Naive thymus-derived CD8-positive, alpha-beta T cell (primary cell): ENCODE data around the gene TMCO2. TPM values are rescaled to one million over a fixed set of nuclear protein-coding genes. Genes with fewer than 3 reads are reported as not detected.

Source experiments
- ATAC-seq, 2 donors: fragments of 150-1000 bp; cut with Tn5 transposase in 1 of 2; sonication (Bioruptor Pico), chemical (Tn5 transposase) in 1 of 2; 1 replicate in 1 of 2; 2 replicates in 1 of 2; pipeline ENCODE4 v1.10.0; 2021; ENCODE audit warnings: mild to moderate bottlenecking in 2 of 2, moderate library complexity in 2 of 2
- POLR2A ChIA-PET: fragments of 350-600 bp; sonication (Branson Sonifier 250); formaldehyde crosslinking; loops from one replicate; lab custom pipeline; 2021; ENCODE audit warnings: antibody characterized with exemption; lab: Charles Lee
- DNase-seq, 10 donors: peaks; one replicate each; pipeline versions ENCODE4 v3.0.0 to v3.0.0-alpha.2; 2020 to 2022
- H3K27ac Mint-ChIP-seq, 10 donors: one replicate each; pipeline ENCODE4 v1.8.0; 2020 to 2022; ENCODE audit warnings: mild to moderate bottlenecking in 10 of 10, mixed read lengths in 10 of 10, moderate library complexity in 4 of 10, inconsistent platforms in 1 of 10
- H3K27me3 Mint-ChIP-seq, 5 donors: one replicate each; pipeline ENCODE4 v1.8.0; 2021 to 2022; ENCODE audit warnings: mixed read lengths in 5 of 5
- H3K36me3 Mint-ChIP-seq, 3 donors: one replicate each; pipeline ENCODE4 v1.8.0; 2020 to 2022; ENCODE audit warnings: mixed read lengths in 3 of 3, mild to moderate bottlenecking in 2 of 3, inconsistent platforms in 1 of 3
- H3K4me1 Mint-ChIP-seq, 4 donors: one replicate each; pipeline ENCODE4 v1.8.0; 2021 to 2022; ENCODE audit warnings: mixed read lengths in 4 of 4
- H3K4me3 Mint-ChIP-seq, 10 donors: one replicate each; pipeline ENCODE4 v1.8.0; 2020 to 2022; ENCODE audit warnings: mild to moderate bottlenecking in 10 of 10, mixed read lengths in 10 of 10, moderate library complexity in 6 of 10, inconsistent platforms in 1 of 10
- H3K9me3 Mint-ChIP-seq, 9 donors: one replicate each; pipeline ENCODE4 v1.8.0; 2020 to 2022; ENCODE audit warnings: mixed read lengths in 9 of 9, mild to moderate bottlenecking in 3 of 9, inconsistent platforms in 1 of 9, moderate library complexity in 1 of 9
- polyA plus RNA-seq, 3 donors: library from polyadenylated mRNA; unstranded; fragments of 300-500 nt; fragmentation: Illumina TruSeq; gene quantifications; one replicate each; pipeline ENCODE4 v1.2.3, GENCODE V29; 2021
- total RNA-seq, 8 experiments: library from RNA in 2 of 8; stranded (reverse) in 2 of 8; gene quantifications; one replicate each; pipeline ENCODE4 v1.2.3 and lab custom pipeline; 2021 to 2026

TMCO2 gene
- total and polyA plus RNA-seq, 5 experiments from 2014 or later = not detected

- Mint-ChIP-seq H3K4me3 (no peak overlapping the region), H3K36me3 (peaks cover 6 to 71% (median 33%) of the 10 kb centered on the region in 3 donors), H3K27ac (no peak overlapping the region), H3K4me1 (peaks cover 11 to 47% (median 28%) of the 10 kb centered on the region in 4 donors), H3K9me3 (no peaks in the 10 kb centered on the region), H3K27me3 (no peaks in the 10 kb centered on the region)
- no peak for DNase-seq
- ATAC-seq = no peak
- POLR2A ChIA-PET = no interaction called here
Measured at GRCh38 chr1:40264354-40264781, 16.6 kb downstream of the TMCO2 start.

DNA sequence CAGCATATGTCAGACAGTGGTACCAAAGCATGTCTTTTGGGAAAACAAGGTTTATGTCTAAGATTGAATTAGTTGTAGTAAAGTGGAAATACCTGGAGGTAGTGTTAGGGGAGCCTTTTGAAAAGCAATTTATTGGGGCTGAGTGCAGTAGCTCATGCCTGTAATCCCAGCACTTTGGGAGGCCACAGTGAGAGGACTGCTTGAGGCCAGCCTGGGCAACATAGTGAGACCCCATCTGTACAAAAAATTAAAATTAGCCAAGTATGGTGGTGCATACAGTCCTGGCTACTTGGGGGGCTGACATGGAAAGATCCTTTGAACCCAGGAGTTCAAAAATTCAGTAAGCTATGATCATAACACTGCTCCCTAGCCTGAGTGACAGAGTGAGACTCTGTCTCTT is 17.6 kb downstream of the TMCO2 start:
- no peak overlapping the region for H3K4me3 Mint-ChIP-seq
- ATAC-seq (no peak), DNase-seq (no peak)
- no peaks in the 10 kb centered on the region for H3K27me3 Mint-ChIP-seq
- no peaks in the 10 kb centered on the region for H3K9me3 Mint-ChIP-seq
- H3K4me1 Mint-ChIP-seq = peaks cover 7 to 39% (median 24%) of the 10 kb centered on the region in 4 donors
- H3K36me3 Mint-ChIP-seq = peaks cover 6 to 78% (median 38%) of the 10 kb centered on the region in 3 donors
- POLR2A ChIA-PET = no interaction called here
- peak overlapping the region in 1 of 10 donors; percentile 9 for H3K27ac Mint-ChIP-seq

DNA sequence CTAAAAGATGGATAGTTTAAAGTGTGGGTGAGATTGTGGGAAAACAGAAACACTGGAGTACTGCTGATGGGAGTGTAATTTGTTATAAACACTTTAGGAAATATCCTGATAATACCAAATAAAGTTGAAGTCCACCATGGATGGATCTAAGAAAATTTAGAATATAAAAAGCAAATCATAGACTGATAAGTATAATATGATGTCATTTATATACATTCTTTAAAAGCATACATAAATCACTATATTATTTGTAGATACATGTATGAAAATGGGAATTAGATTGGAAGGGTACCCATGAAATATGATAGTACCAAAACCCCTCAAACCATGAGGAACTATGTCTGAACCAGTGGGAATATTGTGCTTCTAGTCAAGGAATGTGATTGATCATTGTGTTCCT is 18.2 kb downstream of the TMCO2 start:
- H3K4me1 Mint-ChIP-seq = peaks cover 10 to 33% (median 21%) of the 10 kb centered on the region in 4 donors
- H3K9me3 Mint-ChIP-seq = no peaks in the 10 kb centered on the region
- H3K27ac Mint-ChIP-seq = peak overlapping the region in 2 of 10 donors; percentile 25 to 39
- peaks cover 6 to 78% (median 37%) of the 10 kb centered on the region in 3 donors for H3K36me3 Mint-ChIP-seq
- DNase-seq (no peak), ATAC-seq (no peak)
- POLR2A ChIA-PET = no interaction called here
- H3K27me3 Mint-ChIP-seq = no peaks in the 10 kb centered on the region
- H3K4me3 Mint-ChIP-seq = no peak overlapping the region

GRCh38 chr1:40266786-40267535 is 19.2 kb downstream of the TMCO2 start:
- Mint-ChIP-seq H3K27ac (no peak overlapping the region), H3K4me3 (no peak overlapping the region), H3K4me1 (peaks cover 10 to 23% (median 17%) of the 10 kb centered on the region in 4 donors), H3K27me3 (no peaks in the 10 kb centered on the region), H3K9me3 (no peaks in the 10 kb centered on the region), H3K36me3 (peaks cover 6 to 77% (median 35%) of the 10 kb centered on the region in 3 donors)
- POLR2A ChIA-PET = no interaction called here
- no peak for DNase-seq
- ATAC-seq = no peak

GRCh38 chr1:40267767-40268187 is 20.0 kb downstream of the TMCO2 start:
- Mint-ChIP-seq H3K4me1 (peaks cover 7 to 19% (median 11%) of the 10 kb centered on the region in 4 donors), H3K27ac (peak overlapping the region in 1 of 10 donors; percentile 32), H3K27me3 (no peaks in the 10 kb centered on the region), H3K9me3 (no peaks in the 10 kb centered on the region), H3K4me3 (no peak overlapping the region), H3K36me3 (peaks cover 2 to 77% (median 31%) of the 10 kb centered on the region in 3 donors)
- ATAC-seq = no peak
- POLR2A ChIA-PET = no interaction called here
- DNase-seq = no peak

DNA sequence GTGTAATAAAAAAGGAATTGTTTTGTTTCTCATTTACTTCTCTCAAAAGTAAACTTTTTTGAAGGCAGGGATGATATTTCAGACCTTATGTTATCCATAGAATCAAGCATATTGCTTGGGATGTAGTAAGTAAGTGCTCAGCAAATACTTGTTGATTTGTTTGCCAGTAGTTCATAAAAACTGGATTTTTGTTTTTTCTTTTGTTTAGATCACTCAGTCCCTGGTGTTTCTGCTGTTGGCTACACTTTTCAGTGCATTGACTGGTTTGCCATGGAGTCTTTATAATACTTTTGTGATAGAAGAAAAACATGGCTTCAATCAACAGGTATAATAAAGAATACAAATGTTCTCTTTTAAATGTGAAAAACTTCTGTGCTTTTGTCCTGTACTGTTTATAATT is 20.5 kb downstream of the TMCO2 start:
- POLR2A ChIA-PET = interaction anchor here (0.7 to 1.2 kb wide), 2 partner anchors 11 to 19 kb away, joined by 3 to 4 read pairs; no protein-coding TSS in a partner anchor
- ATAC-seq (no peak), DNase-seq (no peak)
- Mint-ChIP-seq H3K4me1 (peaks cover 3 to 15% (median 8%) of the 10 kb centered on the region in 4 donors), H3K27me3 (no peaks in the 10 kb centered on the region), H3K36me3 (peaks cover 0 to 77% (median 27%) of the 10 kb centered on the region in 3 donors), H3K4me3 (no peak overlapping the region), H3K9me3 (no peaks in the 10 kb centered on the region), H3K27ac (no peak overlapping the region)

- Mint-ChIP-seq H3K27me3 (no peaks in the 10 kb centered on the region), H3K4me3 (no peak overlapping the region), H3K9me3 (no peaks in the 10 kb centered on the region), H3K27ac (peak overlapping the region in 5 of 10 donors; percentile 43 to 87 (median 67)), H3K36me3 (peaks cover 0 to 78% (median 30%) of the 10 kb centered on the region in 3 donors), H3K4me1 (peaks cover 0 to 9% (median 7%) of the 10 kb centered on the region in 4 donors)
- POLR2A ChIA-PET = no interaction called here
- no peak for DNase-seq
- no peak for ATAC-seq
Measured at GRCh38 chr1:40270152-40270834, 22.6 kb downstream of the TMCO2 start.

GRCh38 chr1:40272653-40273213 is 25.0 kb downstream of the TMCO2 start:
- H3K9me3 Mint-ChIP-seq = no peaks in the 10 kb centered on the region
- DNase-seq = no peak
- POLR2A ChIA-PET = no interaction called here
- H3K36me3 Mint-ChIP-seq = peaks cover 0 to 87% (median 31%) of the 10 kb centered on the region in 3 donors
- H3K4me1 Mint-ChIP-seq = peaks cover 0 to 12% (median 2%) of the 10 kb centered on the region in 4 donors
- H3K27ac Mint-ChIP-seq = peak overlapping the region in 1 of 10 donors; percentile 11
- no peak for ATAC-seq
- H3K27me3 Mint-ChIP-seq = no peaks in the 10 kb centered on the region
- no peak overlapping the region for H3K4me3 Mint-ChIP-seq

GRCh38 chr1:40273547-40274166 is 25.9 kb downstream of the TMCO2 start:
- no peak for DNase-seq
- no peaks in the 10 kb centered on the region for H3K27me3 Mint-ChIP-seq
- peaks cover 0 to 82% (median 26%) of the 10 kb centered on the region in 3 donors for H3K36me3 Mint-ChIP-seq
- no peak for ATAC-seq
- H3K27ac Mint-ChIP-seq = peak overlapping the region in 1 of 10 donors; percentile 40
- H3K4me1 Mint-ChIP-seq = peaks cover 0 to 12% (median 3%) of the 10 kb centered on the region in 4 donors
- H3K4me3 Mint-ChIP-seq = no peak overlapping the region
- H3K9me3 Mint-ChIP-seq = no peaks in the 10 kb centered on the region
- POLR2A ChIA-PET = no interaction called here

- Mint-ChIP-seq H3K27ac (no peak overlapping the region), H3K4me1 (peaks cover 0 to 12% (median 3%) of the 10 kb centered on the region in 4 donors), H3K36me3 (peaks cover 0 to 83% (median 26%) of the 10 kb centered on the region in 3 donors), H3K9me3 (no peaks in the 10 kb centered on the region), H3K27me3 (no peaks in the 10 kb centered on the region), H3K4me3 (no peak overlapping the region)
- ATAC-seq (no peak), DNase-seq (no peak)
- POLR2A ChIA-PET = no interaction called here
Measured at GRCh38 chr1:40274331-40274730, 26.6 kb downstream of the TMCO2 start.

GRCh38 chr1:40276122-40276521 is 28.4 kb downstream of the TMCO2 start:
- H3K9me3 Mint-ChIP-seq = no peaks in the 10 kb centered on the region
- H3K36me3 Mint-ChIP-seq = peaks cover 0 to 81% (median 20%) of the 10 kb centered on the region in 3 donors
- ATAC-seq = no peak
- H3K4me3 Mint-ChIP-seq = no peak overlapping the region
- DNase-seq = no peak
- POLR2A ChIA-PET = interaction anchor here (0.8 kb wide), 1 partner anchor 74 kb away, joined by 5 read pairs; no protein-coding TSS in a partner anchor
- peak overlapping the region in 6 of 10 donors; percentile 5 to 61 (median 32) for H3K27ac Mint-ChIP-seq
- H3K4me1 Mint-ChIP-seq = peaks cover 0 to 9% (median 4%) of the 10 kb centered on the region in 4 donors
- H3K27me3 Mint-ChIP-seq = no peaks in the 10 kb centered on the region

DNA sequence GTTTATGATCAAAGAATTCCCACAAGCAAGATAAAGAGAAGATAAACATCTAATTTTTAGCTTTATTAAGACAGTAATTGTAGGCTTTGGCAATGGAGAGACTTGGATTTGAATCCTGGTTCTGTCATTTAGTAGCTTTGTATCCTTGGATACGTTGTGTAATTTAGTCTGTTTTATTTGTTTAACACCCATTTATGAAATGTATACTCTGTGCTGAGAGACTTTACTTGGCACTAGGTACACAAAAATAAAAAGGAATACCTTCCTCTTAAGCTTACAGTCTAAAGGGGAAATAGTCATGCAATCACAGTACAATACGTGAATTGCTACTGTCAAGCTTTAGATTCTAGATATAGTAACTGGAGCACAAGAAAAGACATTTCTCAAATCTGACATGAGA is 34.1 kb downstream of the TMCO2 start:
- Mint-ChIP-seq H3K27me3 (no peaks in the 10 kb centered on the region), H3K4me1 (peaks cover 0 to 6% (median 4%) of the 10 kb centered on the region in 4 donors), H3K36me3 (peaks cover 0 to 79% (median 14%) of the 10 kb centered on the region in 3 donors), H3K27ac (peak overlapping the region in 3 of 10 donors; percentile 29 to 76 (median 40)), H3K4me3 (no peak overlapping the region), H3K9me3 (no peaks in the 10 kb centered on the region)
- POLR2A ChIA-PET = no interaction called here
- no peak for ATAC-seq
- DNase-seq = no peak
